ENCODE results near the gene CDC6.

CDC6 gene

GRCh38 chr17:40351359-40352236 is 63.9 kb downstream of the CDC6 start:
- no peak for DNase-seq (ENCODE audit: low read depth, low spot score)

GRCh38 chr17:40352237-40352778 is 64.6 kb downstream of the CDC6 start:
- no peak for DNase-seq (ENCODE audit: low read depth, low spot score)

- no peak for DNase-seq (ENCODE audit: low read depth, low spot score)
These were observed 65.2 kb downstream of the CDC6 start for GRCh38 chr17:40352779-40353394.

Measured in astrocyte of the hippocampus (primary cell).